Measurements from ENCODE around the gene ELL. TPM values are rescaled to one million over a fixed set of nuclear protein-coding genes. Genes with fewer than 3 reads are reported as not detected.

The ELL gene
- total and polyA plus RNA-seq, 9 of the 15 experiments (the other 6 are each of a cell fraction or from before 2014, with no cell fraction given) = 0.24 to 22.5 (median 4.1) TPM

GRCh38 chr19:18467978-18468377, 53.9 kb downstream of the ELL start (continued):
- no peak for TF ChIP-seq CREB1 (IDR thresholded peaks at IDR 0.05)
- TF ChIP-seq CREB1 (CRISPR knock-in tag; IDR thresholded peaks at IDR 0.05) = no peak
- peak; percentile 52 for TF ChIP-seq NKRF (IDR thresholded peaks at IDR 0.05; ENCODE audit: borderline replicate concordance)
- TF ChIP-seq ZNF253 (CRISPR knock-in tag; conservative IDR thresholded peaks at IDR 0.05) = no peak
- TF ChIP-seq PRMT5 (CRISPR knock-in tag; IDR thresholded peaks at IDR 0.05) = no peak
- no peak for TF ChIP-seq TAF1 (IDR thresholded peaks at IDR 0.05; ENCODE audit: control insufficient read depth, extremely low read depth, insufficient read depth, low read length, severe bottlenecking)
- TF ChIP-seq ZNF134 (CRISPR knock-in tag; conservative IDR thresholded peaks at IDR 0.05) = no peak
- TF ChIP-seq SMARCE1 (IDR thresholded peaks at IDR 0.05) = no peak
- no peak for TF ChIP-seq GABPA (tag; conservative IDR thresholded peaks at IDR 0.05; ENCODE audit: low read depth)
- no peak for TF ChIP-seq MCM5 (IDR thresholded peaks at IDR 0.05; ENCODE audit: low read depth)
- no peak for TF ChIP-seq ELF1 (tag; IDR thresholded peaks at IDR 0.05)
- TF ChIP-seq ETS2 (tag; IDR thresholded peaks at IDR 0.05; ENCODE audit: borderline replicate concordance, poor library complexity, severe bottlenecking) = no peak
- no peak for TF ChIP-seq HDGF (IDR thresholded peaks at IDR 0.05)
- no peak for TF ChIP-seq ZNF644 (tag; IDR thresholded peaks at IDR 0.05; ENCODE audit: low read depth)
- TF ChIP-seq ZKSCAN1 (IDR thresholded peaks at IDR 0.05; ENCODE audit: low read depth, low read length) = no peak
- no peak for TF ChIP-seq MECOM (CRISPR knock-in tag; IDR thresholded peaks at IDR 0.05)
- peak; percentile 30 for TF ChIP-seq EGR1 (conservative IDR thresholded peaks at IDR 0.05)
- no peak for TF ChIP-seq RBM22 (IDR thresholded peaks at IDR 0.05; ENCODE audit: low read depth, low read length, poor library complexity, severe bottlenecking)
- TF ChIP-seq ZNF277 (CRISPR knock-in tag; IDR thresholded peaks at IDR 0.05; ENCODE audit: borderline replicate concordance) = no peak
- no peak for TF ChIP-seq IRF9 (tag; IDR thresholded peaks at IDR 0.05)
- TF ChIP-seq NFXL1 (CRISPR knock-in tag; IDR thresholded peaks at IDR 0.05) = no peak
- no peak for TF ChIP-seq ZNF586 (CRISPR knock-in tag; conservative IDR thresholded peaks at IDR 0.05)
- TF ChIP-seq TRIM24 (IDR thresholded peaks at IDR 0.05) = peak; percentile 19 to 63; a peak in 2 of 4 replicates
- no peak for TF ChIP-seq CHCHD3 (CRISPR knock-in tag; IDR thresholded peaks at IDR 0.05)
- TF ChIP-seq ZFPM2 (CRISPR knock-in tag; IDR thresholded peaks at IDR 0.05) = no peak
- TF ChIP-seq ZNF717 (CRISPR knock-in tag; IDR thresholded peaks at IDR 0.05) = no peak
